Esophagus (tissue), 2 donors: ENCODE data around the gene SLC12A1. TPM values are rescaled to one million over a fixed set of nuclear protein-coding genes. Genes with fewer than 3 reads are reported as not detected.

Experiments used
- H3K27ac ChIP-seq, 2 donors: one replicate each; pipeline ENCODE4 v1.5.1; 2013; ENCODE audit warnings: low read depth in 2 of 2, mild to moderate bottlenecking in 2 of 2, inconsistent platforms in 1 of 2, low read length in 1 of 2, moderate library complexity in 1 of 2
- H3K27me3 ChIP-seq, 2 donors: one replicate each; pipeline ENCODE4 v1.6.1; 2013; ENCODE audit warnings: low read length in 2 of 2, control low read depth in 1 of 2, mild to moderate bottlenecking in 1 of 2; ENCODE audit not compliant: insufficient read depth in 2 of 2, control insufficient read depth in 1 of 2
- H3K36me3 ChIP-seq, 2 donors: one replicate each; pipeline ENCODE4 v1.6.1; 2013; ENCODE audit warnings: low read length in 1 of 2; ENCODE audit not compliant: control insufficient read depth in 2 of 2, insufficient read depth in 2 of 2
- H3K4me1 ChIP-seq, 2 donors: one replicate each; pipeline ENCODE4 v1.6.1; 2013; ENCODE audit warnings: low read length in 1 of 2; ENCODE audit not compliant: control insufficient read depth in 2 of 2, insufficient read depth in 2 of 2
- H3K4me3 ChIP-seq, 2 donors: one replicate each; pipeline ENCODE4 v1.5.1; 2013; ENCODE audit warnings: low read length in 2 of 2, mild to moderate bottlenecking in 2 of 2, low read depth in 1 of 2, moderate library complexity in 1 of 2
- H3K9me3 ChIP-seq, 2 donors: one replicate each; pipeline ENCODE4 v1.6.1; 2013; ENCODE audit warnings: mild to moderate bottlenecking in 2 of 2, low read depth in 1 of 2, low read length in 1 of 2, moderate library complexity in 1 of 2; ENCODE audit not compliant: control insufficient read depth in 2 of 2, insufficient read depth in 1 of 2
- WGBS, 2 donors: extraction: QIAGEN DNeasy Blood & Tissue Kit; methylation state at CpG; one replicate each; pipeline ENCODE4 v1.1.7; 2013; 5-methylcytosine and 5-hydroxymethylcytosine counted together
- polyA plus RNA-seq, 2 donors: library from polyadenylated mRNA; stranded (reverse); fragments of 200-250 nt; gene quantifications; one replicate each; pipeline ENCODE4 v1.2.3, GENCODE V29; 2013
- donor health status: healthy with polysubstance abuse.
- donor health status: Bipolar disorder and iron deficiency.

SLC12A1 gene
- polyA plus RNA-seq, 2 donors, result not detected

DNA sequence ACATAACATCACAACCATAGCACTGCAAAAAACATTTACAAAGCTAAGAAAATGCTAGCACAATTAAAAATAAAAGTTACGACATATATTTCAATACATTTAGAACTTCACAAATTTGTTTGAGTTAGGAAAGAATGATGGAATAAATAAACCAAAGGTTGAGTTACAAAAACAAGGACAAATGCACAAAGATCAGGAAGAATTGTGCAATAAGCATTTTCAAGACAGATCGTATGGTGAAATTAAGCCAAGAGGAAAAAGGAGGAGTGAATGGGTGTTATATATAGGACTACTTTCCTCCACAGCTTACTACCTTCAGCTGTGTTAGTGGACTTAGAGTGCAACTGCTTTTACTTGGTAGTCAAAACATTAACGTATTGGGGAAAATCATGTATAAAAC is 20.6 kb upstream of the SLC12A1 start:
- H3K4me1 ChIP-seq, result no peaks in the 10 kb centered on the region

DNA sequence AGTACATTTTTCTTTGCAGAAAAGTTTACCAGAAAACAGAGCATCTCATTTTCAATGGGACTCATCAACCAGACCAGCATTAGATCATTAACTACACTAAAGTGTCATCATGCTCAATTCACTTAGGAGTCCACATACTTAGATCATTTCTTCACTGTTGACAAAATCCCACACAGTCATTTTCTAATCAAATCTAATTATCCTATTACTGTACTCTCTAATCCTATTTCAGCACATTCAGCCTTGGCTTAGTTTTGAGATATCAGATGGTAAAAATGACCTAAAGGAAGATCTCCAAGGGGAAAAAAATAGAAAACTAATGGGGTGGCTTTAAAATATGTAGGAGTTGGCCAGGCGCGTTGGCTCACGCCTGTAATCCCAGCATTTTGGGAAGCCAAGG is 19.8 kb upstream of the SLC12A1 start:
- H3K27ac ChIP-seq, result no peak overlapping the region
- no peaks in the 10 kb centered on the region for H3K9me3 ChIP-seq
- H3K36me3 ChIP-seq, result no peaks in the 10 kb centered on the region
- no peaks in the 10 kb centered on the region for H3K27me3 ChIP-seq
- no peaks in the 10 kb centered on the region for H3K4me1 ChIP-seq
- 90% methylated on average over 3 of the region's 3 CpGs for WGBS, 2 donors
- H3K4me3 ChIP-seq, result no peak overlapping the region

More for the DNA sequence above, 20.6 kb upstream of the SLC12A1 start:
- no peaks in the 10 kb centered on the region for H3K9me3 ChIP-seq
- H3K27ac ChIP-seq, result no peak overlapping the region
- H3K27me3 ChIP-seq, result no peaks in the 10 kb centered on the region
- 84% methylated on average over 3 of the region's 3 CpGs for WGBS, 2 donors
- no peak overlapping the region for H3K4me3 ChIP-seq
- H3K36me3 ChIP-seq, result no peaks in the 10 kb centered on the region

DNA sequence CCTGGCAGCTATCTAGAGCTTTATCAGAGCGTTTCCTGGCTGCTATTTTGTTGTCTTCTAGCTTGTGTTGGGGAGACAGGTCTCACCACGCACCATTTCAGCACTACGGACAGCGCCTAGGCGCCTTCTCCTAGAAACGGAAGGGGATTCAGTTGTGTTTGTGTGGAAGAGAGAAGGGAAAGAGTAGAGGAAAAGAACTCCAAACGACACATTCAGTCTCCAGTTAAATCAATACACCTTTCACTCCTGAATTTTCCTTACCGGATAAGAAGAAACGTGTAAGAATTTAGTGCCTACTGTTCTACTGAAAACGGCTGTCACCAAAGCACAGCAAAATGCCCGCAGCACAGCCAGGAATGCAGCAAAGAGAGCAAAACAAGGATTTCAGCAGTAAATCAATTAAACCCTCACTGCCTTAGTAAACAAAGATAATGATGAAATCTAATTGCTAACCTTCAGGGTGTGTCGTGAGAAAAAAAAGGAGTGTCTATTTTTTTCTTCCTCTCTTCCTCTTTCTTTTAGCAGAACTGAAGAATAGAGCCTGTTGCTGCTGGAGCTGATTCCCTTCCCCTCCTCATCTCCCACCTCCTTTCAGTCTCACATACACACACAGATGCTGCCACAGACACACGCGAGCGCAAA is 15.0 kb upstream of the SLC12A1 start:
- no peaks in the 10 kb centered on the region for H3K36me3 ChIP-seq
- no peaks in the 10 kb centered on the region for H3K27me3 ChIP-seq
- H3K4me1 ChIP-seq, result no peaks in the 10 kb centered on the region
- no peak overlapping the region for H3K4me3 ChIP-seq
- no peaks in the 10 kb centered on the region for H3K9me3 ChIP-seq
- no peak overlapping the region for H3K27ac ChIP-seq
- WGBS, 2 donors, result 7% methylated on average over 15 of the region's 15 CpGs

DNA sequence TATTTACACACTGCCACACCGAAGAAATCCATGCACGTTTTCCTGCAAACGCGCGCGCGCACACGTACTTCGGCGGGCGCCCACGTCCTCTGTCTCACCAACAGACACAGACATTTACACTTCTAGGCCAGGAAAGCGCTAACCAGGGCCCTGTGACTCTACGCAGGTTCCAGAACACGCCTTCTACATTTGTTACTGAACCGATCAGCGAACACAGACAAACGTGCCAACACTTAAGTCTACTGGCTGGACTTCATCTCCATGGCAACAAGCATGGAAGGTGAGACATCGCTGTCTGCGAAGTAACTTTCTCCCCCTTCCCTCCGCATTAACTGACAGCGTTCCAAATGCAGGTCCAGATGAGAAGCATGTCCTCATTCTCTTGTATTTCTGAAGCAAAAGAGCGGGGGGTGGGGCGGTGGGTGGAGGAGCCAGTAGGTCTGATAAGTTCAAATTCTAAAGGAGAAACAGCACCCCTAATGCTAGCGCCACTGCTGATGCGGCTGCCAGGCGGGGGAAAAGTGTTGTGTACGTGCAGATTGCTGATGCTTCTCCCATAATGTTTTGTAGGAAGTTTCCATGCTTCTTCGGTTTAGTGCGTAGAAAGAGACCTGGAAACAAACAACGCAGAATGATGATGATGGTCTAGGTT is 14.4 kb upstream of the SLC12A1 start, which contains the start of gene CTXN2:
Gene CTXN2 (plus strand): TSS at position 92 of the 652 bp plus-strand sequence. CDS start 9,636 bp downstream, outside the sequence.
- Histone ChIP-seq H3K27me3 (no peaks in the 10 kb centered on the region), H3K9me3 (no peaks in the 10 kb centered on the region), H3K27ac (no peak within 1 kb of the TSS), H3K36me3 (no peaks in the 10 kb centered on the region), H3K4me1 (no peaks in the 10 kb centered on the region), H3K4me3 (no peak within 1 kb of the TSS)
- WGBS, 2 donors, result 10 to 16% methylated on average over 31 of the region's 31 CpGs

DNA sequence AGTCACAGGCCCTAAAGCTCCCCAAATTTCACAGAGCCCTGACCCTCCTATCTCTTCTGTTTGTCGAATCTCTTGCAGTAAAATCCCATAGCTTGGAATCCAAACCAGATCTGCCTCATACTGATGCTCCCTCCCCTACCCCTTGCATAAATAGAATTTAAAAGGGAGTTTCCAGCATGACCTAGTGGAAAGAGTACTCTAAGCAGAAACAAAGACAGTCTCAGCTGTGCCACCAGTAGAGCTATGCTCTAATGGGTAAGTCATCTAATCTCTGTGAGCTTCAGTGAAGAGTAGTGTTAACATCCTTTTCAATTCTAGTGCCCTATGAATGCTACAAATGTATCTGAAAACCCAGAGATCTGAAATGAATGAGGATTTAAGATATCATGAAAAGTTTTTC is 4.0 kb upstream of the SLC12A1 start:
- Histone ChIP-seq H3K4me3 (no peak overlapping the region), H3K27me3 (no peaks in the 10 kb centered on the region), H3K27ac (no peak overlapping the region), H3K9me3 (no peaks in the 10 kb centered on the region), H3K36me3 (no peaks in the 10 kb centered on the region), H3K4me1 (no peaks in the 10 kb centered on the region)
- 64 to 70% methylated on average over 1 of the region's 1 CpG for WGBS, 2 donors

DNA sequence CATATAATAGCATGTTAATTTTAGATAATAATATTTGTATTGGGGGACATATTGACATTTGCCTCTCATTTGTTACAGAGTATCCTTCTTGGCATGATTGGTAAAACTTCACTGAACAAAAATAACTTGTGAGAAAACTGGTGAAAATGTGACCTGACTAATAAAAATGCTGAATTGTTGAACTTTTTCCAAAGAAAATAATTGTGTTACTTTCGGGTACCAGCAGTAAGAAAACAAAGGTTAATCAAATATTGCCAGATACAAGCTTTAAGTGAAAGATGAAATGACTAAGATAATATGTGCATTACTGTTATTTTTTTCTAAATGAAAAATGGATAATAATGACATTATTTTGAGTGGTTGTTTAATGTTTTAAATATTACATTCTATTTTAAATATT is 15.2 kb downstream of the SLC12A1 start:
- H3K36me3 ChIP-seq, result no peaks in the 10 kb centered on the region
- no peaks in the 10 kb centered on the region for H3K27me3 ChIP-seq
- H3K9me3 ChIP-seq, result no peaks in the 10 kb centered on the region
- H3K4me3 ChIP-seq, result no peak overlapping the region
- H3K4me1 ChIP-seq, result no peaks in the 10 kb centered on the region
- no peak overlapping the region for H3K27ac ChIP-seq
- WGBS, 2 donors, result 42 to 51% methylated on average over 1 of the region's 1 CpG

DNA sequence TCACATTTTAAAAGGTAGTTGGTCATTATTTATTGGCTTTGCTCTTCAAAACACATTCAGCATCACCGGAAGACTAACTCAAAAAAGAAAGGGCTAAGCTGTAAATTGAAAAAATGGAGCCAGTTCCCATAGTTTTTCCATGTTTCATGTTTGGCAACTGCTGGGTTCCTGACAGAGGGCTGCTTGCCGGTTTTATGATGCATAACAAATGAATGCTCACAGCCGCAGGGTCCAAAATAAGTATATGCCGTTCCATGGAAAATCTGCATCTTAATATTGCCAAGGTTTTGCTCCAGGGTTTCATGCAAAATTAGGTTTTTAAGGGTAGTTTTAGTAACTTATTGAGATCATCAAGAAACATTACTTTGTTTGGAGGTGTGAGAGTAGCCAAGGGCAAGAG is 15.8 kb downstream of the SLC12A1 start:
- Histone ChIP-seq H3K4me3 (no peak overlapping the region), H3K4me1 (no peaks in the 10 kb centered on the region), H3K9me3 (no peaks in the 10 kb centered on the region), H3K27me3 (no peaks in the 10 kb centered on the region), H3K27ac (no peak overlapping the region), H3K36me3 (no peaks in the 10 kb centered on the region)
- 79 to 89% methylated on average over 4 of the region's 4 CpGs for WGBS, 2 donors

DNA sequence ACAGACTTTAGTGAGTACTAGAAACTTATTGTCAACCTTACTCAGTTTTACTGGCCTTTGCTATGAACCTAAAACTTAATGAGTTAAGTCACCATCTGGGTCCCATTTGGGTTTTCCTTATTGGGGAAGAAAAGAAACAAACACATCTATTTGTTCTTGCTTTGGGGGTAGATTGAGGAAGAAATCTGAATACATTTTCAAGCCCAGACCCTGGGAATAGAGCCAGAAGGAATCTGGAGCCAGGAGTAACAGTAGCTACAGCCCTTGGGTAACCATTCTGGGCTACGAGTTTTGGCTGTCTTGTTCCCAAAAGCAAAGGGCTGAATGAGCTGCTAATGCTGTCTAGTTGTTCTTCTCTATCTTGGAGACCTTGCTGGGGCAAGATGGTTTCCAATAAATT is 16.5 kb downstream of the SLC12A1 start:
- no peaks in the 10 kb centered on the region for H3K9me3 ChIP-seq
- H3K27ac ChIP-seq, result no peak overlapping the region
- no peaks in the 10 kb centered on the region for H3K27me3 ChIP-seq
- H3K36me3 ChIP-seq, result no peaks in the 10 kb centered on the region
- H3K4me3 ChIP-seq, result no peak overlapping the region
- H3K4me1 ChIP-seq, result no peaks in the 10 kb centered on the region
- WGBS, 2 donors, result 26 to 41% methylated on average over 1 of the region's 1 CpG

DNA sequence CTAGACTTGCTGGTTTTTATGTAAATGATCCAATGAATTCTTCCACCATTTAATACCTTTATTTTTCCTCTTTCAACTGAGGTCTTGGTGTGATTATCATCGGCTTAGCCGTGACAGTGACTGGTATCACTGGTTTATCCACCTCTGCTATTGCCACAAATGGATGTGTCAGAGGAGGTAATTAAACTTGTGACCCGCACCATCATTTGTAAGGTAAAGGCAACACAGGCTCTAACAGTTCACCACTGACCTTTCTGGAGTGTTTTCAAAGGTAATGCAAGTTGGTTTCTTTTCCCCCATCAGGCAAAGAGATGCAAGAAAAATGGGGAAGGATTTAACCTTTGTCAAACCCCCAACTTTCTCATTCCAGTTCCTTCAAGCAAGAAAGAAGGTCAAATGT is 19.7 kb downstream of the SLC12A1 start:
- Histone ChIP-seq H3K4me1 (no peaks in the 10 kb centered on the region), H3K4me3 (no peak overlapping the region), H3K27me3 (no peaks in the 10 kb centered on the region), H3K36me3 (no peaks in the 10 kb centered on the region), H3K9me3 (no peaks in the 10 kb centered on the region), H3K27ac (no peak overlapping the region)
- WGBS, 2 donors, result 26 to 44% methylated on average over 3 of the region's 3 CpGs

DNA sequence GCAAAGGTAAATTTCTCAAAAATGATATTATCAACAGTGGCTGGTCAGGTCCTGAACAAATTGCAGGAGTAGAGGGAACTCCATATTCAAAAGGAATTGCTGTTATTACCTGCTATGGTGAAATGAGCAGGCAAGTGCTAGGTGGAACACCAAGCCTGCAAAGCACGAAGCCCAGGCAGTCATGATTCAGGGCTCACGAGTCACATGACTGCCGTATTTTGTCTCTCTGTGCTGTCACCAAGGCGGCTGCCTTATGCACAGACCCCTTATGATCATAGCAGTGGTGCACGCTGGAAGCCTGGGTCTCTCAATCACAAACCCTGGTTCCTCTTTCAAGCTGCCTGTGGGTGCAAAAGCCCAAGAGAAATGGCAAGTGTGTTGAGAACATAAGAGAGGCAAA is 24.4 kb downstream of the SLC12A1 start:
- Histone ChIP-seq H3K9me3 (no peaks in the 10 kb centered on the region), H3K27ac (no peak overlapping the region), H3K36me3 (no peaks in the 10 kb centered on the region), H3K4me3 (no peak overlapping the region), H3K4me1 (no peaks in the 10 kb centered on the region), H3K27me3 (no peaks in the 10 kb centered on the region)
- WGBS, 2 donors, result 84% methylated on average over 5 of the region's 5 CpGs
